Loucy (cell line): ENCODE results near the gene GHRH.

Experiments used
- H2AFZ ChIP-seq: fragments of 200-600 bp; sonication (generic); 2 replicates; pipeline ENCODE4 v1.6.0; 2016; ENCODE audit warnings: antibody characterized with exemption, mild to moderate bottlenecking, low read length, moderate library complexity
- H3F3A ChIP-seq: fragments of 200-600 bp; 2 replicates; pipeline ENCODE4 v1.6.0; 2016; ENCODE audit warnings: antibody characterized with exemption, low read depth, mild to moderate bottlenecking
- H3K27me3 ChIP-seq: fragments of 200-600 bp; sonication (generic); 2 replicates; pipeline ENCODE4 v1.6.1; 2014; ENCODE audit warnings: low read length, mild to moderate bottlenecking; ENCODE audit not compliant: insufficient read depth, poor library complexity, severe bottlenecking
- H3K36me3 ChIP-seq: fragments of 200-600 bp; sonication (generic); 2 replicates; pipeline ENCODE4 v1.6.1; 2016; ENCODE audit warnings: low read length; ENCODE audit not compliant: insufficient read depth
- H3K4me1 ChIP-seq: fragments of 200-600 bp; sonication (generic); 2 replicates; pipeline ENCODE4 v1.5.1; 2014; ENCODE audit warnings: low read length, mild to moderate bottlenecking; ENCODE audit not compliant: insufficient read depth, poor library complexity, severe bottlenecking
- H3K4me2 ChIP-seq: fragments of 200-600 bp; sonication (generic); 2 replicates; pipeline ENCODE4 v1.6.0; 2014; ENCODE audit warnings: antibody characterized with exemption, low read length, low read depth, mild to moderate bottlenecking; ENCODE audit not compliant: poor library complexity, severe bottlenecking
- H3K4me3 ChIP-seq: fragments of 200-600 bp; sonication (generic); 2 replicates; pipeline ENCODE4 v1.5.1; 2014; ENCODE audit warnings: low read length, mild to moderate bottlenecking, mixed read lengths; ENCODE audit not compliant: poor library complexity, severe bottlenecking
- H3K79me2 ChIP-seq: fragments of 200-600 bp; sonication (generic); 2 replicates; pipeline ENCODE4 v1.6.1; 2014; ENCODE audit warnings: low read length; ENCODE audit not compliant: insufficient read depth
- H3K9ac ChIP-seq: fragments of 200-600 bp; sonication (generic); 2 replicates; pipeline ENCODE4 v1.6.0; 2014; ENCODE audit warnings: mild to moderate bottlenecking, low read depth, low read length, moderate library complexity; ENCODE audit not compliant: poor library complexity, severe bottlenecking
- H3K9me2 ChIP-seq: fragments of 200-600 bp; sonication (generic); replicated peaks from 2 replicates; pipeline ENCODE4 v1.6.1; 2016; ENCODE audit warnings: low read depth, low read length, mixed read lengths
- H3K9me3 ChIP-seq: fragments of 200-600 bp; sonication (generic); 2 replicates; pipeline ENCODE4 v1.6.1; 2014; ENCODE audit warnings: mild to moderate bottlenecking, antibody characterized with exemption, low read length, low read depth; ENCODE audit not compliant: insufficient read depth
- H4K20me1 ChIP-seq: fragments of 200-600 bp; sonication (generic); 2 replicates; pipeline ENCODE4 v1.6.0; 2014; ENCODE audit warnings: antibody characterized with exemption, low read length, mild to moderate bottlenecking; ENCODE audit not compliant: insufficient read depth, poor library complexity, severe bottlenecking
- EZH2phosphoT487 ChIP-seq: fragments of 200-600 bp; IDR thresholded peaks from 2 replicates; pipeline ENCODE4 v1.6.1; 2018; ENCODE audit warnings: antibody characterized with exemption, mild to moderate bottlenecking, moderate library complexity, borderline replicate concordance
- TF ChIP-seq, protein P1 (sequence below): fragments of 200-600 bp; sonication (generic); conservative IDR thresholded peaks from 2 replicates; pipeline ENCODE4 v1.5.1; 2014; ENCODE audit warnings: mild to moderate bottlenecking, antibody characterized with exemption, low read length

Gene GHRH

DNA sequence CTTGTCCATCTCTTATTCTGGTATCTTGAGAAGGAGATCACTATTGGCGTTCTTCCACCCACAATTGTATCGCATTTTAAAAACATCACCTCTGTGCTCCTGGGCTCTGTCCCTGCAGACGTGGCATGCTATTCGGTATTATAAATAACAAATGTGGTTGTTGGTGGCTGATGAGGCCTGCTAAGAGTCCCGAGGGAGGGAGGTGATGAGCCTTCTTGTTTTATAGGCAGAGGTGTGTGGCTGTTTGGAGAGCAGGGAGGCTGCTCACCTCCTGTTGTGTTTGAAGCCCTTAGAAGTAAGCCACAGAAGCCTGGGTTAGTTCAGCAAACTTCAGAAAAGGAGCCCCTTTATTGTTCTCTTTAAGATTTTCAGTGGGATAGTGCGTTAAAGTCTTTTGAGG is 43.5 kb upstream of the GHRH start:
- no peak overlapping the region for H3K4me3 ChIP-seq
- peaks cover 6% of the 10 kb centered on the region for H3K4me1 ChIP-seq
- no peak overlapping the region for H3K4me2 ChIP-seq
- H3K36me3 ChIP-seq = peaks cover 56% of the 10 kb centered on the region; the same call in 1 of the 2 replicates
- H3K79me2 ChIP-seq = peaks cover under 1% of the 10 kb centered on the region; the same call in 1 of the 2 replicates
- no peaks in the 10 kb centered on the region for H3K9me2 ChIP-seq
- no peaks in the 10 kb centered on the region for H3K27me3 ChIP-seq
- H2AFZ ChIP-seq = no peak overlapping the region
- no peak overlapping the region for H3K9ac ChIP-seq
- no peaks in the 10 kb centered on the region for H3F3A ChIP-seq
- no peak for TF ChIP-seq EZH2phosphoT487
- TF ChIP-seq, protein P1, sequence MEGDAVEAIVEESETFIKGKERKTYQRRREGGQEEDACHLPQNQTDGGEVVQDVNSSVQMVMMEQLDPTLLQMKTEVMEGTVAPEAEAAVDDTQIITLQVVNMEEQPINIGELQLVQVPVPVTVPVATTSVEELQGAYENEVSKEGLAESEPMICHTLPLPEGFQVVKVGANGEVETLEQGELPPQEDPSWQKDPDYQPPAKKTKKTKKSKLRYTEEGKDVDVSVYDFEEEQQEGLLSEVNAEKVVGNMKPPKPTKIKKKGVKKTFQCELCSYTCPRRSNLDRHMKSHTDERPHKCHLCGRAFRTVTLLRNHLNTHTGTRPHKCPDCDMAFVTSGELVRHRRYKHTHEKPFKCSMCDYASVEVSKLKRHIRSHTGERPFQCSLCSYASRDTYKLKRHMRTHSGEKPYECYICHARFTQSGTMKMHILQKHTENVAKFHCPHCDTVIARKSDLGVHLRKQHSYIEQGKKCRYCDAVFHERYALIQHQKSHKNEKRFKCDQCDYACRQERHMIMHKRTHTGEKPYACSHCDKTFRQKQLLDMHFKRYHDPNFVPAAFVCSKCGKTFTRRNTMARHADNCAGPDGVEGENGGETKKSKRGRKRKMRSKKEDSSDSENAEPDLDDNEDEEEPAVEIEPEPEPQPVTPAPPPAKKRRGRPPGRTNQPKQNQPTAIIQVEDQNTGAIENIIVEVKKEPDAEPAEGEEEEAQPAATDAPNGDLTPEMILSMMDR = no peak
- no peaks in the 10 kb centered on the region for H4K20me1 ChIP-seq
- no peaks in the 10 kb centered on the region for H3K9me3 ChIP-seq

DNA sequence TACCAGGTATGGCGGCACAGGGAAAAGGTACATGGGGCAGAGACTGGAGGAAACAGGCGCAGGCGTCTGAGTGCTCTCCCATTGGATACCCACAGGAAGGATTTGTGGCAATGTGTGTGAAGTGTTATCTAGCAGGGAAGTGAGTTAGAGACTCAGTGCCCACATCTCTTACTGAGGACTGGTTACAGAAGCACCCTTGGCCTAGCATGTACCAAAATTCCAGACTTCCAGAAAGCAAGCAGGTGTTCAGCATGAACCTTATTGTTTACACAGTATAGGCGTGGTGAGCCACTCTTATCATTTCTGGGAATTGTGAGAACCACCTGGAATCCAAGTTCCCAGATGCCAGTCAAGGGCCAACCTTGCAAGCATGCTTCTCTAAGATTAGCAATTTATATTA is 42.0 kb upstream of the GHRH start:
- no peak overlapping the region for H2AFZ ChIP-seq
- no peak for TF ChIP-seq EZH2phosphoT487
- H3K36me3 ChIP-seq = peaks cover 45% of the 10 kb centered on the region; the same call in 1 of the 2 replicates
- H3K27me3 ChIP-seq = no peaks in the 10 kb centered on the region
- H3K9ac ChIP-seq = no peak overlapping the region
- H3K4me2 ChIP-seq = no peak overlapping the region
- peaks cover 6% of the 10 kb centered on the region for H3K4me1 ChIP-seq
- no peak overlapping the region for H3K4me3 ChIP-seq
- no peaks in the 10 kb centered on the region for H3F3A ChIP-seq
- H3K9me2 ChIP-seq = no peaks in the 10 kb centered on the region
- H3K9me3 ChIP-seq = no peaks in the 10 kb centered on the region
- no peaks in the 10 kb centered on the region for H4K20me1 ChIP-seq
- H3K79me2 ChIP-seq = peaks cover 10% of the 10 kb centered on the region; the same call in 1 of the 2 replicates

DNA sequence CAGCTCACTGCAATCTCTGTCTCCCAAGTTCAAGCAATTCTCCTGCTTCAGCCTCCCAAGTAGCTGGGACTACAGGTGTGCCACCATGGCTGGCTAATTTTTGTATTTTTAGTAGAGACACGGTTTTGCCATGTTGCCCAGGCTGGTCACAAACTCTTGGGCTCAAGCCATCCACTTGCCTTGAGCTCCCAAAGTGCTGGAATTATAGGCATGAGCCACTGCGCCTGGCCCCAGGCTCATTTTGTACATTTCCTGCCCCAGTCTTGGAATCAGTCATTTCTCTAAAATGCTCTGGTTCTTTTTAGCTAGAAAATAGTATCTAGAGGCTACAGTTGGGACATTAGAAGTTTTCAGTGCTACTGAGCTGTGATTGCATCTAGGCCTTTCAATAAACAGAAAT is 41.4 kb upstream of the GHRH start:
- peaks cover 10% of the 10 kb centered on the region; the same call in 1 of the 2 replicates for H3K79me2 ChIP-seq
- H3K4me3 ChIP-seq = no peak overlapping the region
- no peak overlapping the region for H3K9ac ChIP-seq
- H3F3A ChIP-seq = no peaks in the 10 kb centered on the region
- H3K9me2 ChIP-seq = no peaks in the 10 kb centered on the region
- TF ChIP-seq, protein P1 = no peak
- TF ChIP-seq EZH2phosphoT487 = no peak
- no peak overlapping the region for H2AFZ ChIP-seq
- H3K4me2 ChIP-seq = no peak overlapping the region
- H3K4me1 ChIP-seq = peaks cover 6% of the 10 kb centered on the region
- no peaks in the 10 kb centered on the region for H3K27me3 ChIP-seq
- H4K20me1 ChIP-seq = no peaks in the 10 kb centered on the region
- no peaks in the 10 kb centered on the region for H3K9me3 ChIP-seq
- H3K36me3 ChIP-seq = peaks cover 39% of the 10 kb centered on the region; the same call in 1 of the 2 replicates

DNA sequence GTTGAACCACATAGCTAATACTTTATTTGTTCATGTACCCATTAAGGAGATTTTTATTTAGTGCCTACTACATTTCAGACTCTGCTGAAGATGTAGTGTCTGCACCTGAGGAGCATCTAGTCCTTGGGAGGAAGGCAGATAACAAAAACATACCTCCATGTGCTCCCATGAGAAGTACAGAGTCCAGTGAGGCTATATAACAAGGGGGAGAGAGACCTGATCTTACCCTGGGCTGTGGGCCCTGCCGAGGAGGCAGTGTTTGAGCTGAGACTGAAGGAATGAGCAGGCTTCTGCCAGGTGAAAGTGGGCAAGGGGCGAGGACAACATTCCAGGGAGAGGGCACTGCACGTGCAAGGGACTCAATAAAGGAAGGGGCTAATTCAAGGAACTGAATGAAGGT is 39.9 kb upstream of the GHRH start:
- Histone ChIP-seq H4K20me1 (no peaks in the 10 kb centered on the region), H3K4me2 (no peak overlapping the region), H2AFZ (no peak overlapping the region), H3K9me2 (no peaks in the 10 kb centered on the region), H3K27me3 (no peaks in the 10 kb centered on the region), H3K4me1 (peaks cover 6% of the 10 kb centered on the region), H3K9ac (no peak overlapping the region), H3K9me3 (no peaks in the 10 kb centered on the region), H3F3A (no peaks in the 10 kb centered on the region), H3K79me2 (peaks cover 23% of the 10 kb centered on the region; the same call in 1 of the 2 replicates), H3K4me3 (no peak overlapping the region), H3K36me3 (peaks cover 31% of the 10 kb centered on the region; the same call in 1 of the 2 replicates)
- no peak for TF ChIP-seq EZH2phosphoT487
- TF ChIP-seq, protein P1 = no peak
